Gastroesophageal sphincter (tissue), 4 donors: ENCODE data around the gene NAALADL2. TPM values are rescaled to one million over a fixed set of nuclear protein-coding genes. Genes with fewer than 3 reads are reported as not detected.

Experiments used
- ATAC-seq: fragments of 150-250 bp; one replicate; pipeline ENCODE4 v1.9.1; 2016; ENCODE audit warnings: mild to moderate bottlenecking, moderate library complexity
- H3K27ac ChIP-seq, 4 donors: fragments of 200-600 bp; sonication (generic) in 3 of 4; 1 replicate in 3 of 4; 2 replicates in 1 of 4; pipeline ENCODE4 v1.5.1; 2016 to 2019
- H3K27me3 ChIP-seq: fragments of 200-600 bp; sonication (generic); one replicate; pipeline ENCODE4 v1.5.1; 2019
- H3K36me3 ChIP-seq, 2 donors: fragments of 200-600 bp; sonication (generic); one replicate each; pipeline ENCODE4 v1.5.1; 2019; ENCODE audit warnings: control low read depth in 1 of 2
- H3K4me1 ChIP-seq, 3 donors: fragments of 200-600 bp; sonication (generic); 1 replicate in 2 of 3; 2 replicates in 1 of 3; pipeline ENCODE4 v1.5.1; 2016 to 2019; ENCODE audit warnings: control low read depth in 2 of 3
- H3K4me3 ChIP-seq, 2 donors: fragments of 200-600 bp; sonication (generic); one replicate each; pipeline ENCODE4 v1.5.1; 2019; ENCODE audit warnings: mild to moderate bottlenecking in 1 of 2, moderate library complexity in 1 of 2
- H3K9me3 ChIP-seq, 3 donors: fragments of 200-600 bp; sonication (generic); one replicate each; pipeline ENCODE4 v1.5.1; 2017 to 2019; ENCODE audit warnings: control low read depth in 2 of 3
- CTCF ChIP-seq, 4 experiments: fragments of 200-600 bp in 2 of 4; fragments of 450-650 bp in 2 of 4; sonication (generic) in 1 of 4; IDR thresholded peaks; one replicate each; pipeline ENCODE4 v1.5.1; 2017 to 2019; ENCODE audit warnings: antibody characterized with exemption in 4 of 4, mild to moderate bottlenecking in 2 of 4, moderate library complexity in 2 of 4
- EP300 ChIP-seq: sonication (generic); formaldehyde crosslinking; IDR thresholded peaks from one replicate; pipeline ENCODE4 v1.6.1; 2017; ENCODE audit warnings: antibody characterized with exemption, mild to moderate bottlenecking
- POLR2A ChIP-seq, 2 donors: fragments of 450-650 bp; IDR thresholded peaks; one replicate each; pipeline ENCODE4 v1.6.1; 2017; ENCODE audit warnings: antibody characterized with exemption in 2 of 2, mild to moderate bottlenecking in 2 of 2, moderate library complexity in 1 of 2
- POLR2AphosphoS5 ChIP-seq: sonication (generic); formaldehyde crosslinking; IDR thresholded peaks from one replicate; pipeline ENCODE4 v1.6.1; 2017; ENCODE audit warnings: antibody characterized with exemption
- WGBS, 2 donors: methylation state at CpG; one replicate each; pipeline ENCODE4 v1.1.5; 2018; ENCODE audit warnings: low coverage in 1 of 2; 5-methylcytosine and 5-hydroxymethylcytosine counted together
- total RNA-seq, 4 donors: library from RNA; depleted of rRNA; stranded (reverse); fragments of >200 nt; gene quantifications; one replicate each; pipeline ENCODE4 v1.1.0, GENCODE V29; 2016

The NAALADL2 gene
- total RNA-seq, 4 donors from 2014 or later = 3.1 to 7.4 (median 6.2) TPM

GRCh38 chr3:175108613-175109151 is 249.5 kb downstream of the NAALADL2 start:
- Histone ChIP-seq H3K27me3 (no peaks in the 10 kb centered on the region), H3K4me1 (no peaks in the 10 kb centered on the region), H3K36me3 (no peaks in the 10 kb centered on the region), H3K4me3 (no peak overlapping the region), H3K9me3 (no peaks in the 10 kb centered on the region), H3K27ac (no peak overlapping the region)
- ATAC-seq = no peak
- TF ChIP-seq EP300 (no peak), CTCF (IDR thresholded peaks at IDR 0.05) (no peak), POLR2AphosphoS5 (no peak), POLR2A (IDR thresholded peaks at IDR 0.05) (no peak)
- WGBS, 2 donors = 47 to 53% methylated on average over 2 of the region's 2 CpGs

- no peaks in the 10 kb centered on the region for H3K9me3 ChIP-seq
- WGBS, 2 donors = 27 to 45% methylated on average over 2 of the region's 2 CpGs
- H3K4me1 ChIP-seq = no peaks in the 10 kb centered on the region
- TF ChIP-seq POLR2A (IDR thresholded peaks at IDR 0.05) (no peak), EP300 (no peak), POLR2AphosphoS5 (no peak)
- no peak overlapping the region for H3K4me3 ChIP-seq
- H3K27ac ChIP-seq = no peak overlapping the region
- no peak for ATAC-seq
- H3K36me3 ChIP-seq = no peaks in the 10 kb centered on the region
- no peaks in the 10 kb centered on the region for H3K27me3 ChIP-seq
Measured at GRCh38 chr3:175111036-175111435, 251.9 kb downstream of the NAALADL2 start.

GRCh38 chr3:175118382-175118941 is 259.3 kb downstream of the NAALADL2 start:
- H3K4me3 ChIP-seq = no peak overlapping the region
- H3K4me1 ChIP-seq = no peaks in the 10 kb centered on the region
- TF ChIP-seq POLR2A (IDR thresholded peaks at IDR 0.05) (no peak), EP300 (no peak), CTCF (IDR thresholded peaks at IDR 0.05) (no peak), POLR2AphosphoS5 (no peak)
- WGBS, 2 donors = 100% methylated on average over 1 of the region's 1 CpG
- H3K27me3 ChIP-seq = no peaks in the 10 kb centered on the region
- H3K9me3 ChIP-seq = no peaks in the 10 kb centered on the region
- no peak for ATAC-seq
- H3K27ac ChIP-seq = no peak overlapping the region
- H3K36me3 ChIP-seq = no peaks in the 10 kb centered on the region

GRCh38 chr3:175121225-175121624 is 262.1 kb downstream of the NAALADL2 start:
- Histone ChIP-seq H3K9me3 (peaks cover 0 to 6% (median 0%) of the 10 kb centered on the region in 3 donors), H3K4me3 (no peak overlapping the region), H3K27me3 (no peaks in the 10 kb centered on the region), H3K27ac (no peak overlapping the region), H3K36me3 (no peaks in the 10 kb centered on the region), H3K4me1 (no peaks in the 10 kb centered on the region)
- WGBS, 2 donors = 44 to 57% methylated on average over 1 to 2 of the region's 2 CpGs
- ATAC-seq = no peak
- TF ChIP-seq CTCF (IDR thresholded peaks at IDR 0.05) = no peak
- TF ChIP-seq EP300 = no peak
- TF ChIP-seq POLR2AphosphoS5 = no peak
- TF ChIP-seq POLR2A (IDR thresholded peaks at IDR 0.05) = no peak

GRCh38 chr3:175127075-175127662 is 268.0 kb downstream of the NAALADL2 start:
- no peak overlapping the region for H3K4me3 ChIP-seq
- ATAC-seq = no peak
- no peaks in the 10 kb centered on the region for H3K27me3 ChIP-seq
- 84 to 88% methylated on average over 3 of the region's 3 CpGs for WGBS, 2 donors
- H3K9me3 ChIP-seq = peaks cover 0 to 6% (median 0%) of the 10 kb centered on the region in 3 donors
- no peaks in the 10 kb centered on the region for H3K4me1 ChIP-seq
- no peaks in the 10 kb centered on the region for H3K36me3 ChIP-seq
- no peak overlapping the region for H3K27ac ChIP-seq
- TF ChIP-seq CTCF (IDR thresholded peaks at IDR 0.05) (no peak), POLR2A (IDR thresholded peaks at IDR 0.05) (no peak), EP300 (no peak), POLR2AphosphoS5 (no peak)
